Activated naive CD8-positive, alpha-beta T cell treated with anti-CD3 and anti-CD28 coated beads, Interleukin-2, amount 50 U/mL, for 24 hours (primary cell): ENCODE results near the gene ACTN1.

Experiments
- ATAC-seq: fragments of 150-1000 bp; cut with Tn5 transposase; one replicate; pipeline ENCODE4 v1.10.0; 2021
- DNase-seq: peaks from one replicate; pipeline ENCODE4 v3.0.0; 2021
- H3K27ac Mint-ChIP-seq: one replicate; pipeline ENCODE4 v1.8.0; 2021; ENCODE audit warnings: mild to moderate bottlenecking, mixed read lengths
- H3K27me3 Mint-ChIP-seq: one replicate; pipeline ENCODE4 v1.8.0; 2021; ENCODE audit warnings: mixed read lengths
- H3K36me3 Mint-ChIP-seq: one replicate; pipeline ENCODE4 v1.8.0; 2021; ENCODE audit warnings: low read depth, mixed read lengths
- H3K4me1 Mint-ChIP-seq: one replicate; pipeline ENCODE4 v1.8.0; 2021; ENCODE audit warnings: mixed read lengths
- H3K4me3 Mint-ChIP-seq: one replicate; pipeline ENCODE4 v1.8.0; 2021; ENCODE audit warnings: mild to moderate bottlenecking, moderate library complexity, mixed read lengths
- H3K9me3 Mint-ChIP-seq: one replicate; pipeline ENCODE4 v1.8.0; 2021; ENCODE audit warnings: mixed read lengths

Gene ACTN1

DNA sequence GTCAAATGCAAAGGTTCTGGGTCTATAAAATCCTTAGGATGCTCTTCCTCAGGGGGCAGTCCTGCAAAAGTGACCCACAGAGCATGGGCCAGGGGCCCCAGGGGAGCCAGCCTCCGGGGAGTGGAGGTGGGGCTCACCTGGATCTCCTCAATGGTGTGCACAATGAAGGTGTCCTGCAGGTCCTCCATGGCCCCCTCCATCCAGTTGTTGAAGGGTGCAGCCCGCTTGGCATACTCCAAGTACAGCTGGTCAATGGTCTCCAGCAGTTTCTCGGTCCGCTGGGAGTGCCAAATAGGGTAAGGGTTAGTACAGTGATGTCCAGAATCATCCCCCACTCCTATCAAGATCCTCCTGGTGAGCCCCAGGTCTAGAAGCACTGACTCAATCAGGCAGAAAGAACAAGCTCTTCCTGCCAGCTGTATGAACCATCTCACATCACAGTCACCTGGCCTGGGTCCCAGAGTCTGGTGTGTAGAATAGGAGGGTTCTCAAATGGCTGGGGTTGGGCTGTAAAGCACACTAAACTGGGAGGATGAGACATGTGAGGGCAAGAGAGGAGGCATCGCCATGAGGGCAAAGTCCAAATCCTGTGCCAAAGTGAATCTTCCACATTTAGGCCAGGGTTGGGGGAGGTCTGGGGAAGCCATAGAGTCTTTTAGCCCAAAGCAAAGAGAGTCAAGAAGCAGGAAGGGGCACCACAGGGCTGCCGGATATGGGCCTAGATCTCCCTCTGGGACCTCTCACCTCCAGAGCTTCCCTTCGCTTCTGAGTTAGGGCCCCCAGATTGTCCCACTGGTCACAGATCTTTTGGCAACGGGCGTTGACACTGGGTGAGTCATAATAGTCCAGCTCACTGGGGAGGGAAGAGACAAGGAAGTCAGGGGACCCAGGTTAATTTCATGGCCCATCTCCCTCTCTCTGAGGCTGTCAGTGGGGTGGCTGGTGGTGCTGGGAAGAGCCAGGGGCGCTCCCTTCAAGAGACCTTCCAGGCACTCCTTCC is 94.8 kb downstream of the ACTN1 start:
- H3K4me1 Mint-ChIP-seq: no peaks in the 10 kb centered on the region
- H3K36me3 Mint-ChIP-seq: peaks cover 17% of the 10 kb centered on the region
- no peaks in the 10 kb centered on the region for H3K27me3 Mint-ChIP-seq
- H3K9me3 Mint-ChIP-seq: no peaks in the 10 kb centered on the region
- ATAC-seq: no peak
- DNase-seq: no peak
- no peak overlapping the region for H3K27ac Mint-ChIP-seq
- H3K4me3 Mint-ChIP-seq: no peak overlapping the region

- Mint-ChIP-seq H3K27me3 (no peaks in the 10 kb centered on the region), H3K4me3 (no peak overlapping the region), H3K36me3 (peaks cover 14% of the 10 kb centered on the region), H3K4me1 (no peaks in the 10 kb centered on the region), H3K9me3 (no peaks in the 10 kb centered on the region), H3K27ac (no peak overlapping the region)
- DNase-seq: no peak
- ATAC-seq: no peak
These were observed 96.9 kb downstream of the ACTN1 start for GRCh38 chr14:68882235-68882634.

DNA sequence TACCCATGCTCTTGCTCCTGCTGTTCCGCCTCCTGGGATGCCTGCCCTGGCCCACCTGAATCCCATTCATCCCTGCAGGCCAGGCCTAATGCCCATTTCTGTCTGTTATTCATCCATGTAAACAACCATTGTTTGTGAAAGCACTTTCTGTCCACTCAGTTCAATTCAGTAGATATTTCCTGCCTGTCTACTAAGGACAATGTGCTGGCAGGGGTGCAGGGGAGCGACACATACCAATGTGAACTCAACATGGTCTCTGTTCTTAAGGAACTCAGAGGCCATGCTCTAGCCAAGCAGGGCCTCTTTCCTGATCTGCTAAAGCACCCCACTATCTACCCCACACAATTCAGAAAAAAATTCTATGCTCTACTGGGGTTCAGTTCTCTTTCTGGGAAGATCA is 97.7 kb downstream of the ACTN1 start:
- Mint-ChIP-seq H3K4me3 (no peak overlapping the region), H3K27ac (no peak overlapping the region), H3K36me3 (peaks cover 15% of the 10 kb centered on the region), H3K27me3 (no peaks in the 10 kb centered on the region), H3K9me3 (no peaks in the 10 kb centered on the region), H3K4me1 (no peaks in the 10 kb centered on the region)
- ATAC-seq: no peak
- no peak for DNase-seq

DNA sequence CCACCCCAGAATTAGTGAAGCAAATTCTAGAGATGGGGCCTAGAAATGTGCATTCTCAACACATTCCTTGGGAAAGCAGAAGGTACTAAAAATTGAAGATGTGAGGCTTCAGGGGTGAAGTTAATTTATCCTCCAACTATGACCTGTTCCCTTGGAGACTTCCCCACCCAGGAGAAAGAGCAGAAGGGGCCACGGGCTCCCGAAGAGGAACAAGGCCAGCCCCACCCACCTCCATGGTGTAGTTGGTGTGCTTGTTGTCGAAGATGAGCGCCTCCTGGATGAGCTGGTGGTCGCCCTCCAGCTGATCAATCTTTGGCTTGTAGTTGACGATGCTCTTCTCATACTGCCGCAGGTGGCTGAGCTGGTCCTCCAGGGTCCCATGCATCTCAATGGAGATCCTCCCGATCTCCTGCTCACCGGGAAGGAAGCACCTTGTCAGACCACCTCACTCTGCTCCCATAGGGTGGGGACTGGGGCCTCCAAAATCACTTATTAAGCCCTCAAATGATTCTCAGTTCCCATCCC is 98.5 kb downstream of the ACTN1 start:
- DNase-seq (no peak), ATAC-seq (no peak)
- Mint-ChIP-seq H3K36me3 (peaks cover 17% of the 10 kb centered on the region), H3K4me3 (no peak overlapping the region), H3K4me1 (no peaks in the 10 kb centered on the region), H3K27ac (no peak overlapping the region), H3K27me3 (no peaks in the 10 kb centered on the region), H3K9me3 (no peaks in the 10 kb centered on the region)

DNA sequence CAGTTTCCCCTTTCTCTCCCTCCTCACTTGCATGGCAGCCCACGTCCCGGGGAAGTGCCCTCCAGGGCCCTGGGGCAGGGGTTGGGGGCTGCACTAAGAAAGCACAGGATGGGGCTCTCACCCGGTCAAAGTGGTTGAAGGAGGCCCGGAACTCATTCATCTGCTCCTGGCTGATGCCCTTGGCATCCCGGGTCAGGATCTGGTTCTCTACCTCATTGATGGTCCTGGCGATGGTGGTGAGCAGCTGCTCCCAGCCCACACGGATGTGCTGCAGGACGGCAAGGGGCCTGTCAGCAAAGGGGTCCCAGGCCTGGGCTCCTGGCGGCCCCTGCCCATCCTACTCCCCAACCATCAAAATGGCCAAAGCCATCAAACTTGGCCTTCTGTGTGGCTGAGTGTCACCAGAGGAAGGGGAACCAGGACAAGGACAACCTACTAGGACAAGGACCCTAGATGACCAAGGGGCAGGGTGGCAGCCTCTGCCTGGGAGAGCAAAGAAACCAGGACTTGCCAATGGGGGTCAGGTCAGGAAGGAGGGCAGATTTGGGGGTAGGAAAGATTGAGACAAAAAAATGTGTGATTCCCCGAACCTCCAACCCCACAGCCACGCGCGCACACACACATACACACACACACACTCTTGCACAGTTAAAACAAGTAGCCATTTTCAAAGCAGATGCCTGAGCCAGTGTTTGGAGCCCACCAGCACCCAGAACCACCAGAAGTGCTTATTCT is 99.1 kb downstream of the ACTN1 start:
- Mint-ChIP-seq H3K27ac (no peak overlapping the region), H3K4me1 (no peaks in the 10 kb centered on the region), H3K9me3 (no peaks in the 10 kb centered on the region), H3K36me3 (peaks cover 20% of the 10 kb centered on the region), H3K4me3 (no peak overlapping the region), H3K27me3 (no peaks in the 10 kb centered on the region)
- ATAC-seq (no peak), DNase-seq (no peak)

GRCh38 chr14:68879321-68879781 is 99.8 kb downstream of the ACTN1 start:
- no peaks in the 10 kb centered on the region for H3K9me3 Mint-ChIP-seq
- DNase-seq (no peak), ATAC-seq (no peak)
- peaks cover 19% of the 10 kb centered on the region for H3K36me3 Mint-ChIP-seq
- H3K4me1 Mint-ChIP-seq: no peaks in the 10 kb centered on the region
- H3K4me3 Mint-ChIP-seq: no peak overlapping the region
- H3K27ac Mint-ChIP-seq: no peak overlapping the region
- no peaks in the 10 kb centered on the region for H3K27me3 Mint-ChIP-seq

DNA sequence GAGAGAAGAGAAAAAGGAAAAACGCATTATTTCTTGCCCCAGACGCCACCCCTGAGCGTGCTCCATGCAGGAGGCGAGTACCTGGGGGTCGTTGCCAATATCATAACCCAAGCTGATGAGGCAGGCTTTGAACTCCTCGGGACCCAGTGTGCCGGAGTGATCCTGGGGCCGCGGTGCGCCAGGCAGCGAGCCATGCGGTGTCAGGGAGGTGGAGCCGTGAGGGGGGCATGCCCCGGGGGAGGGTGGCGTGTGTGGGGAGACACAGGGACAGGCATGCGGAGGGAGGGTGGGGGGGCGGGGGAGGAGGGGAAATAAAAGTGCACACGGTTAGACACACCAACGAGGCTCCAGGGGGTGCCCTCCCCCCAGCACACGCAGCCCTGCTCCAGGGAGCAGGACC is 100.2 kb downstream of the ACTN1 start:
- peaks cover 19% of the 10 kb centered on the region for H3K36me3 Mint-ChIP-seq
- no peaks in the 10 kb centered on the region for H3K9me3 Mint-ChIP-seq
- no peaks in the 10 kb centered on the region for H3K27me3 Mint-ChIP-seq
- DNase-seq (no peak), ATAC-seq (no peak)
- H3K4me3 Mint-ChIP-seq: no peak overlapping the region
- H3K4me1 Mint-ChIP-seq: no peaks in the 10 kb centered on the region
- no peak overlapping the region for H3K27ac Mint-ChIP-seq

GRCh38 chr14:68877993-68878575 is 101.0 kb downstream of the ACTN1 start:
- Mint-ChIP-seq H3K4me3 (no peak overlapping the region), H3K27me3 (no peaks in the 10 kb centered on the region), H3K27ac (no peak overlapping the region), H3K9me3 (no peaks in the 10 kb centered on the region), H3K4me1 (no peaks in the 10 kb centered on the region), H3K36me3 (peaks cover 27% of the 10 kb centered on the region)
- ATAC-seq (no peak), DNase-seq (no peak)

DNA sequence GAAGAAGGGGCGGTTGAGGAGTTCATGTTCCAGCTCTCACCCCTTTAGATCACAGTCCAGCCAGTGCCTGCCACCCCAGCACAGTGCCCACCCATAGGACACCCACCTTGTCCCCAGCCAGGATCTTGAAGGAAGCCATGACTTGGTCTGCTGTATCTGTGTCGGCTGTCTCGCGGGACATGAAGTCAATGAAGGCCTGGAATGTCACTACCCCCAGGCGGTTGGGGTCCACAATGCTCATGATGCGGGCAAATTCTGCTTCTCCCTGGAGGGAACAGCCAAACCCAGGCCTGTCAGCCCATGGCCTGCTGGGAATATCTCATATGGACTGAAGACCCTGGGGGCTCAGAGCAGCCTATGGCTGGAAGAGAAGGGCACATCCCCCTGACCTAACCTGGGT is 102.1 kb downstream of the ACTN1 start:
- no peak for DNase-seq
- no peak overlapping the region for H3K4me3 Mint-ChIP-seq
- peaks cover 35% of the 10 kb centered on the region for H3K36me3 Mint-ChIP-seq
- ATAC-seq: no peak
- H3K27me3 Mint-ChIP-seq: no peaks in the 10 kb centered on the region
- no peaks in the 10 kb centered on the region for H3K9me3 Mint-ChIP-seq
- no peak overlapping the region for H3K27ac Mint-ChIP-seq
- no peaks in the 10 kb centered on the region for H3K4me1 Mint-ChIP-seq

- H3K36me3 Mint-ChIP-seq: peaks cover 37% of the 10 kb centered on the region
- no peaks in the 10 kb centered on the region for H3K9me3 Mint-ChIP-seq
- H3K4me1 Mint-ChIP-seq: no peaks in the 10 kb centered on the region
- ATAC-seq: no peak
- H3K27ac Mint-ChIP-seq: no peak overlapping the region
- H3K4me3 Mint-ChIP-seq: no peak overlapping the region
- H3K27me3 Mint-ChIP-seq: no peaks in the 10 kb centered on the region
- no peak for DNase-seq
These were observed 104.4 kb downstream of the ACTN1 start for GRCh38 chr14:68874746-68875155.

- peaks cover 37% of the 10 kb centered on the region for H3K36me3 Mint-ChIP-seq
These were observed 105.7 kb downstream of the ACTN1 start for GRCh38 chr14:68873376-68873775.

GRCh38 chr14:68871392-68871791 is 107.7 kb downstream of the ACTN1 start:
- Mint-ChIP-seq H3K36me3 (peaks cover 35% of the 10 kb centered on the region), H3K4me3 (no peak overlapping the region), H3K4me1 (no peaks in the 10 kb centered on the region), H3K9me3 (no peaks in the 10 kb centered on the region), H3K27me3 (no peaks in the 10 kb centered on the region), H3K27ac (no peak overlapping the region)
- DNase-seq: no peak
- ATAC-seq: no peak

More at GRCh38 chr14:68873376-68873775, 105.7 kb downstream of the ACTN1 start:
- Mint-ChIP-seq H3K4me1 (no peaks in the 10 kb centered on the region), H3K27me3 (no peaks in the 10 kb centered on the region), H3K4me3 (no peak overlapping the region), H3K9me3 (no peaks in the 10 kb centered on the region), H3K27ac (no peak overlapping the region)
- DNase-seq (no peak), ATAC-seq (no peak)

DNA sequence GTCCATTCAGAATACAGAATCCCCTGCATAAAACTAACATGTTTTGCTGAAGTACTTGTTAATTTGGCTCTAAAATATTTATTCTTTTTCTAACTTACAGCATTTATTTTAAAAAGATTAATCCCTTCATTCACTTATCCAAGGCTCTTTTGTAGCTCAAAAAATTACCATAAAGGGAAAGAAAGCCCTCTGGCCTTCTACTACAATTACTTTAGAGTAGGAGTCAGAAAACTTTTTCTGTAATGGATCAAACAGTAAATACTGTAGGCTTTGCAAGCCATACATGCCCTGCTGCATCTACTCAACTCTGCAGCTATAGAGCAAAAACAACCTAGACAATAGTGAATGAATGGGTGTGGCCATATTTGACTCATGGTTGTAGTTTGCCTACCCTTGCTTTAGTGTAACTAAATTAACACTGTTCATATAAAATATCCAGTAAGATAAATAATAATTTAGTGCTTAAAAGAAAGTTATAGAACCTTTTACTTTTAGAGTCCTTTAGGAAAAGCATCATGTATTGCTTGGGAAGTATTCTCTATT is 112.0 kb downstream of the ACTN1 start:
- H3K4me3 Mint-ChIP-seq: no peak overlapping the region
- no peaks in the 10 kb centered on the region for H3K4me1 Mint-ChIP-seq
- peaks cover 4% of the 10 kb centered on the region for H3K9me3 Mint-ChIP-seq
- H3K27ac Mint-ChIP-seq: no peak overlapping the region
- no peak for ATAC-seq
- H3K27me3 Mint-ChIP-seq: no peaks in the 10 kb centered on the region
- no peak for DNase-seq
- peaks cover 8% of the 10 kb centered on the region for H3K36me3 Mint-ChIP-seq

GRCh38 chr14:68865542-68865941 is 113.6 kb downstream of the ACTN1 start:
- H3K36me3 Mint-ChIP-seq: no peaks in the 10 kb centered on the region
- no peaks in the 10 kb centered on the region for H3K27me3 Mint-ChIP-seq
- H3K4me3 Mint-ChIP-seq: no peak overlapping the region

More at GRCh38 chr14:68865542-68865941, 113.6 kb downstream of the ACTN1 start:
- DNase-seq (no peak), ATAC-seq (no peak)
- no peaks in the 10 kb centered on the region for H3K4me1 Mint-ChIP-seq
- H3K9me3 Mint-ChIP-seq: peaks cover 4% of the 10 kb centered on the region
- H3K27ac Mint-ChIP-seq: no peak overlapping the region
